Neural progenitor cell (in vitro differentiated cells): ENCODE data around the gene IFNLR1.

ENCODE experiments used
- CTCF ChIP-seq: fragments of 200-600 bp; sonication (generic); IDR thresholded peaks from 2 replicates; pipeline ENCODE4 v1.5.1; 2017; ENCODE audit warnings: antibody characterized with exemption, mild to moderate bottlenecking
- EZH2 ChIP-seq: fragments of 200-600 bp; sonication (generic); IDR thresholded peaks from 2 replicates; pipeline ENCODE4 v1.6.1; 2017; ENCODE audit warnings: antibody characterized with exemption, mild to moderate bottlenecking, moderate library complexity
- EZH2phosphoT487 ChIP-seq: fragments of 200-600 bp; sonication (generic); IDR thresholded peaks from 2 replicates; pipeline ENCODE4 v1.6.1; 2017; ENCODE audit warnings: antibody characterized with exemption

- TF ChIP-seq CTCF (no peak), EZH2 (no peak), EZH2phosphoT487 (no peak)
These were observed 25.8 kb downstream of the IFNLR1 start for GRCh38 chr1:24161270-24161669.
